GM20431 (cell line): ENCODE data around the gene ZNF181.
"Not testable (repeated sequence)": the region's sequence is repeated elsewhere in the genome, so short reads cannot be mapped to it uniquely, and the experiment has no call there.

Experiments
- in situ Hi-C: fragments of 300-500 bp; cut with MseI, MboI; formaldehyde crosslinking; loops from one replicate; pipeline ENCODE4 v1.15.0; 2020; ENCODE audit warnings: low sequenced_read_pairs; ENCODE audit not compliant: unreplicated experiment

ZNF181 gene

GRCh38 chr19:34733746-34734536 lies at the start of gene ZNF181:
TSS of gene ZNF181 (plus strand) at chr19:34734243. CDS start at chr19:34735038, 795 bp downstream.
- in situ Hi-C loops = no loop called here

GRCh38 chr19:34685266-34685665 lies 48.8 kb upstream of the ZNF181 start:
- in situ Hi-C loops = not testable (repeated sequence)

GRCh38 chr19:34686455-34686854 lies 47.6 kb upstream of the ZNF181 start:
- in situ Hi-C loops = no loop called here

- in situ Hi-C loops = no loop called here
Measured at GRCh38 chr19:34687348-34687747, 46.7 kb upstream of the ZNF181 start.

- in situ Hi-C loops = no loop called here
Measured at GRCh38 chr19:34688592-34688991, 45.5 kb upstream of the ZNF181 start.

- in situ Hi-C loops = no loop called here
Measured at GRCh38 chr19:34690372-34690771, 43.7 kb upstream of the ZNF181 start.

GRCh38 chr19:34692549-34692948 lies 41.5 kb upstream of the ZNF181 start:
- in situ Hi-C loops = no loop called here

GRCh38 chr19:34707661-34708060 lies 26.4 kb upstream of the ZNF181 start:
- in situ Hi-C loops = loop anchor here (25.0 kb wide), 1 partner anchor 195 kb away; no protein-coding TSS in a partner anchor

GRCh38 chr19:34711890-34712289 lies 22.2 kb upstream of the ZNF181 start:
- in situ Hi-C loops = loop anchor here (25.0 kb wide), 1 partner anchor 200 kb away; no protein-coding TSS in a partner anchor

GRCh38 chr19:34712395-34713261 lies 21.4 kb upstream of the ZNF181 start:
- in situ Hi-C loops = loop anchor here (25.0 kb wide), 1 partner anchor 200 kb away; no protein-coding TSS in a partner anchor

GRCh38 chr19:34713262-34713637 lies 20.8 kb upstream of the ZNF181 start:
- in situ Hi-C loops = loop anchor here (25.0 kb wide), 1 partner anchor 201 kb away; no protein-coding TSS in a partner anchor

- in situ Hi-C loops = loop anchor here (25.0 kb wide), 1 partner anchor 203 kb away; no protein-coding TSS in a partner anchor
Measured at GRCh38 chr19:34715357-34715756, 18.7 kb upstream of the ZNF181 start.

GRCh38 chr19:34722353-34722752 lies 11.7 kb upstream of the ZNF181 start:
- in situ Hi-C loops = loop anchor here (25.0 kb wide), 1 partner anchor 210 kb away; no protein-coding TSS in a partner anchor

GRCh38 chr19:34725400-34725799 lies 8.6 kb upstream of the ZNF181 start:
- in situ Hi-C loops = no loop called here

- in situ Hi-C loops = no loop called here
Measured at GRCh38 chr19:34731019-34731829, 2.8 kb upstream of the ZNF181 start.

- in situ Hi-C loops = no loop called here
Measured at GRCh38 chr19:34731964-34732363, 2.1 kb upstream of the ZNF181 start.

GRCh38 chr19:34732612-34733211 lies 1.3 kb upstream of the ZNF181 start:
- in situ Hi-C loops = no loop called here

- in situ Hi-C loops = no loop called here
Measured at GRCh38 chr19:34733266-34733745, 737 bp upstream of the ZNF181 start.

GRCh38 chr19:34734537-34735103 lies 577 bp downstream of the ZNF181 start:
- in situ Hi-C loops = no loop called here
